Bronchial epithelial cell (primary cell): ENCODE measurements around the gene C4orf50. TPM values are rescaled to one million over a fixed set of nuclear protein-coding genes. Genes with fewer than 3 reads are reported as not detected.

Source experiments
- DNase-seq: peaks from one replicate; pipeline ENCODE4 v3.0.0-alpha.2; 2010; ENCODE audit warnings: low read depth
- FAIRE-seq: peaks from 2 replicates; lab custom pipeline; 2011; peaks lifted over from hg19 to GRCh38; lab: Jason Lieb, UNC
- H3K27me3 ChIP-seq: 2 replicates; pipeline ENCODE4 v1.5.1; 2011; ENCODE audit warnings: low read length; ENCODE audit not compliant: control insufficient read depth, insufficient read depth
- H3K36me3 ChIP-seq: 2 replicates; pipeline ENCODE4 v1.5.1; 2011; ENCODE audit warnings: low read length; ENCODE audit not compliant: control insufficient read depth, insufficient read depth
- H3K4me3 ChIP-seq: 2 replicates; pipeline ENCODE4 v1.5.1; 2011; ENCODE audit warnings: mild to moderate bottlenecking, low read depth, low read length, control low read depth
- CTCF ChIP-seq: IDR thresholded peaks from 2 replicates; pipeline ENCODE4 v1.5.1; 2011; ENCODE audit warnings: mild to moderate bottlenecking, moderate library complexity, low read length, control low read depth, inconsistent platforms; ENCODE audit not compliant: insufficient read depth, severe bottlenecking
- total RNA-seq: library from RNA; depleted of rRNA; stranded (reverse); fragments of >200 nt; gene quantifications from 2 replicates; pipeline ENCODE4 v1.2.1, GENCODE V29; 2014

The C4orf50 gene
- total RNA-seq, 1 donor from 2014 or later, result not detected

DNA sequence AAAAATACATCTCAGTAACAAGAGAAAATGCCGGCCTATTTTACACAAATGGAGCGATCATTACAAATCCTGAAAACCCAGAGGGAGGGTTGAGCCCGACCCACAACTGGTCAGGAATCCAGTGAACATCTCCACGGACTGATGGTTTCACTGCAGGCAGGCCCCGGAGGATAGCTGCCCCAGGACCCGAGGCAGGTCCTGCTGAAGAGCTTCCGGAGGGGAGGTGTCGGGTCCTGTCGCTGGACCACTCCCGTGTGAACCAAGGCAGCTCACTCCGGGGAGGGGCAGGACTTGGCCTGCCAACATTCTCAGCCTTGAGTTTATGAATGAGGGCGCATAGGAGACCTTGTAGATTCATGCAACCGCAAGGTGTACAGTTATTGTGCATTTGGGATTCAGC lies 120.6 kb downstream of the C4orf50 start:
- Histone ChIP-seq H3K36me3 (no peaks in the 10 kb centered on the region), H3K27me3 (peaks cover 9% of the 10 kb centered on the region), H3K4me3 (no peak overlapping the region)
- no peak for DNase-seq
- no peak for TF ChIP-seq CTCF
- no peak for FAIRE-seq

DNA sequence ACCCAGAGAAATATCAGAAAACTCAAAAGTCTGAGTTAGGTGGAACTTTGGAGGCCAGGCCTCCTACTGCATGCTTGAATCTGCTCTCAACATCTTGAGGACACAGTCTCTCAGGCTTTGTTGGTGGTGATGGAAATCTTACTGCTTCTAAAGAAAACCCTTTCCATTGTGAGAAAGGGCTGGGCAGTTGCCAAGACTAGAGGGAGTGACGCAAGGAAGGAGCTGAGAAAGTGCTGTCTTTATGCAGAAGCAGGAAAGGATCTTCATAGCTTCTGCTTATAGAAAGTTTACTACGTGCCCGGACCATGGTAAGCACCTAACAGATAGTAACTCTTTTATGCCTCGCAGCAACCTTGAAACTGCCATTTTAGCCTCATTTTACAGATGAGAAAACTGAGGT lies 122.9 kb downstream of the C4orf50 start:
- FAIRE-seq (no peak), DNase-seq (no peak)
- no peaks in the 10 kb centered on the region for H3K36me3 ChIP-seq
- TF ChIP-seq CTCF, result no peak
- H3K4me3 ChIP-seq, result no peak overlapping the region
- H3K27me3 ChIP-seq, result peaks cover 28% of the 10 kb centered on the region

GRCh38 chr4:5894266-5894665 lies 124.0 kb downstream of the C4orf50 start:
- no peak for TF ChIP-seq CTCF
- FAIRE-seq, result no peak
- H3K4me3 ChIP-seq, result no peak overlapping the region
- H3K27me3 ChIP-seq, result peaks cover 37% of the 10 kb centered on the region
- no peaks in the 10 kb centered on the region for H3K36me3 ChIP-seq
- no peak for DNase-seq

GRCh38 chr4:5893591-5893990 lies 124.6 kb downstream of the C4orf50 start:
- FAIRE-seq, result no peak
- Histone ChIP-seq H3K36me3 (no peaks in the 10 kb centered on the region), H3K4me3 (no peak overlapping the region), H3K27me3 (peaks cover 40% of the 10 kb centered on the region)
- TF ChIP-seq CTCF, result no peak
- DNase-seq, result no peak

DNA sequence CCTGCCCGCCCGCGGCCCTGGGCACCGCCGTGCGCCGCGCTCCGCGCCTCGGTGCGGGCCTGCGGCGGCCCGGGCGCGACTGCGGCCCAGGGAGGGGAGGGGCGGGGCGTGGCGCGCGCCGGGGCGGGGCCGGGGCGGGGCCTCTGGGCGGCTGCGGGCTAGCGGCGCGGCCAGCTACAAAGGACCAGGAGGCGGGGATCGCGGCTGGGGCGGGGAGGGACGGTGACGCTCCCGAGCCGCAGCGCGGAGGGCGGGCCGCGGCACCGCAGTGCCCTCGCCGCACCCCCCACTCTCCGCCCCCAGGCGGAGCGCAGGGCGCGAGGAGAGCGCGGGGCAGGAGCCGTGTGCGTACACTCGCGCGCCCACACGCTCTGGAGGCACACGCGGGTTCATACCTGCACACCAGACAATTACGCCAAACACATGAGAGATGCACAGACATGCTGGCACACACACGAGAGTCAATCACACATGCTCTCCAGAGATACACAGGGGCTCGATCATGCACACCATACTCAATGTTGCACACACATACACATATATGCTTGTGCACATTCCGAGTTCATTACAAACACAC lies 125.1 kb downstream of the C4orf50 start, which contains the start of gene CRMP1:
CRMP1 (minus strand) TSS at position 83 of the 577 bp plus-strand sequence. CDS start 117 bp downstream, outside the sequence.
- Histone ChIP-seq H3K36me3 (no peaks in the 10 kb centered on the region), H3K4me3 (no peak within 1 kb of the TSS), H3K27me3 (peaks cover 40% of the 10 kb centered on the region)
- DNase-seq, result no peak
- peak; percentile 55 for FAIRE-seq
- TF ChIP-seq CTCF, result no peak

- FAIRE-seq, result no peak
Observed at GRCh38 chr4:5892323-5893003, 125.8 kb downstream of the C4orf50 start.

More at GRCh38 chr4:5892323-5893003, 125.8 kb downstream of the C4orf50 start:
- H3K27me3 ChIP-seq, result peaks cover 41% of the 10 kb centered on the region
- no peak overlapping the region for H3K4me3 ChIP-seq
- no peak for DNase-seq
- TF ChIP-seq CTCF, result no peak
- no peaks in the 10 kb centered on the region for H3K36me3 ChIP-seq
